Body of pancreas (tissue), 4 donors: ENCODE measurements around the gene FBXL17.

Experiments
- POLR2A ChIP-seq, 3 donors: fragments of 450-650 bp; IDR thresholded peaks; one replicate each; pipeline ENCODE4 v1.6.1; 2016; ENCODE audit warnings: antibody characterized with exemption in 3 of 3, mild to moderate bottlenecking in 2 of 3
- TF ChIP-seq, protein P1 (sequence below), 7 experiments: fragments of 450-650 bp in 4 of 7; fragments of 200-600 bp in 3 of 7; sonication (generic) in 3 of 7; IDR thresholded peaks; one replicate each; pipeline ENCODE4 v1.5.1; 2016 to 2019; ENCODE audit warnings: antibody characterized with exemption in 7 of 7

DNA sequence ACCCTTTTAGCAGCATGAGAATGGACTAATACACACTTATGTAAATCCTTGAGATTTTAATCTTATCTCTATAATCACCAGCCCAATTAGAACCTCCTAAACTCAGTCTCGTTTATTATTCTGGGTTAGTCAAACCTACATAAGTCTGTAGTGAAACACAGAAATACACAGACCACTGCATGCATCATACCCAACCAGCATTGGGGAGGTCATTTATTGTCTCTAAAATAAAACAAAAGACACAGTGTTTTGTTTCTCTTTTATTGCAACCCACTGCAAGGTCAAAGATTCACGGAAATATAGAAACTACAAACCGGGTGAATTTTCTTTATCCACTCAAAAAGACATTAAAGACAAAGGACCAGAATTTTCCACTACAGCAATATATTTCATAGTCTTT lies 523.1 kb downstream of the FBXL17 start:
- TF ChIP-seq, protein P1, sequence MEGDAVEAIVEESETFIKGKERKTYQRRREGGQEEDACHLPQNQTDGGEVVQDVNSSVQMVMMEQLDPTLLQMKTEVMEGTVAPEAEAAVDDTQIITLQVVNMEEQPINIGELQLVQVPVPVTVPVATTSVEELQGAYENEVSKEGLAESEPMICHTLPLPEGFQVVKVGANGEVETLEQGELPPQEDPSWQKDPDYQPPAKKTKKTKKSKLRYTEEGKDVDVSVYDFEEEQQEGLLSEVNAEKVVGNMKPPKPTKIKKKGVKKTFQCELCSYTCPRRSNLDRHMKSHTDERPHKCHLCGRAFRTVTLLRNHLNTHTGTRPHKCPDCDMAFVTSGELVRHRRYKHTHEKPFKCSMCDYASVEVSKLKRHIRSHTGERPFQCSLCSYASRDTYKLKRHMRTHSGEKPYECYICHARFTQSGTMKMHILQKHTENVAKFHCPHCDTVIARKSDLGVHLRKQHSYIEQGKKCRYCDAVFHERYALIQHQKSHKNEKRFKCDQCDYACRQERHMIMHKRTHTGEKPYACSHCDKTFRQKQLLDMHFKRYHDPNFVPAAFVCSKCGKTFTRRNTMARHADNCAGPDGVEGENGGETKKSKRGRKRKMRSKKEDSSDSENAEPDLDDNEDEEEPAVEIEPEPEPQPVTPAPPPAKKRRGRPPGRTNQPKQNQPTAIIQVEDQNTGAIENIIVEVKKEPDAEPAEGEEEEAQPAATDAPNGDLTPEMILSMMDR (IDR thresholded peaks at IDR 0.05): no peak
- no peak for TF ChIP-seq POLR2A (IDR thresholded peaks at IDR 0.05)
